ENCODE data around the gene OR12D1. TPM values are rescaled to one million over a fixed set of nuclear protein-coding genes. Genes with fewer than 3 reads are reported as not detected.

Gene OR12D1
- total RNA-seq, 1 donor from 2014 or later, result not detected

DNA sequence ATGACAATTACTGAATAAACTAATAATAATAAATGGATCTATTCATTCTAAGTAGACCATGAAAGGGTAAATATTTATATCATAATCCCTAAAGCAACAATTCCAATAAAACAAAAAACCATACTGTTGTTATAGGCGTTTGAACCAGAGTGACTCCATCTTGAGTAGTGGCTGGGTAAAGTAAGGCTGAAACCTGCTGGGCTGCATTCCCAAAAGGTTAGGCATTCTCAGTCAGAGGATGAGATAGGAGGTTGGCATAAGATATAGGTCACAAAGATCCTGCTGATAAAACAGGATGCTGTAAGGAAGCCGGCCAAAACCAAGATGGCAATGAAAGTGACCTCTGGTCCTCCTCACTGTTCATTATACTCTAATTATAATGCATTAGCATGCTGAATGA lies 50.6 kb downstream of the OR12D1 start:
- Mint-ChIP-seq H3K9me3 (ENCODE audit: unreplicated experiment) (no peaks in the 10 kb centered on the region), H3K27me3 (ENCODE audit: unreplicated experiment) (no peaks in the 10 kb centered on the region), H3K27ac (ENCODE audit: unreplicated experiment) (no peak overlapping the region), H3K36me3 (ENCODE audit: unreplicated experiment) (no peaks in the 10 kb centered on the region), H3K4me3 (ENCODE audit: unreplicated experiment) (no peak overlapping the region), H3K4me1 (ENCODE audit: unreplicated experiment) (no peaks in the 10 kb centered on the region)
- TF ChIP-seq, protein P1, sequence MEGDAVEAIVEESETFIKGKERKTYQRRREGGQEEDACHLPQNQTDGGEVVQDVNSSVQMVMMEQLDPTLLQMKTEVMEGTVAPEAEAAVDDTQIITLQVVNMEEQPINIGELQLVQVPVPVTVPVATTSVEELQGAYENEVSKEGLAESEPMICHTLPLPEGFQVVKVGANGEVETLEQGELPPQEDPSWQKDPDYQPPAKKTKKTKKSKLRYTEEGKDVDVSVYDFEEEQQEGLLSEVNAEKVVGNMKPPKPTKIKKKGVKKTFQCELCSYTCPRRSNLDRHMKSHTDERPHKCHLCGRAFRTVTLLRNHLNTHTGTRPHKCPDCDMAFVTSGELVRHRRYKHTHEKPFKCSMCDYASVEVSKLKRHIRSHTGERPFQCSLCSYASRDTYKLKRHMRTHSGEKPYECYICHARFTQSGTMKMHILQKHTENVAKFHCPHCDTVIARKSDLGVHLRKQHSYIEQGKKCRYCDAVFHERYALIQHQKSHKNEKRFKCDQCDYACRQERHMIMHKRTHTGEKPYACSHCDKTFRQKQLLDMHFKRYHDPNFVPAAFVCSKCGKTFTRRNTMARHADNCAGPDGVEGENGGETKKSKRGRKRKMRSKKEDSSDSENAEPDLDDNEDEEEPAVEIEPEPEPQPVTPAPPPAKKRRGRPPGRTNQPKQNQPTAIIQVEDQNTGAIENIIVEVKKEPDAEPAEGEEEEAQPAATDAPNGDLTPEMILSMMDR (IDR thresholded peaks at IDR 0.05), result no peak
- DNase-seq (ENCODE audit: extremely low spot score, unreplicated experiment), result no peak

DNA sequence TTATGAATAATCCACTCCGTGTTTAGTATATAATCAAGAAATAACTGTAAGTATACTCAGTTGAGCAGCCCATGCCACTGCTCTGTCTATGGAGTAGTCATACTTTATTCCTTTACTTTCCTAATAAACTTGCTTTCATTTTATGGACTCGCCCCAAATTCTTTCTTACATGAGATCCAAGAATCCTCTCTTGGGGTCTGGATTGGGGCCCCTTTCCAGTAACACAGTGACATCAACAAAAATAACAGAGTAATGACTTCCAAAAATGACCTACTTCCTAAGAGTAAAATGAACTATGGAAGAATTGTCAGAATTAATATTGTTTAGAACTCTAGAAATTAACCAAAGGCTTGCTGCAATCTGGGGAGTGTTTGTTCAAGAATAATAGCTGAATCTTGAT lies 51.1 kb downstream of the OR12D1 start:
- Mint-ChIP-seq H3K4me1 (ENCODE audit: unreplicated experiment) (no peaks in the 10 kb centered on the region), H3K9me3 (ENCODE audit: unreplicated experiment) (no peaks in the 10 kb centered on the region), H3K27ac (ENCODE audit: unreplicated experiment) (no peak overlapping the region), H3K4me3 (ENCODE audit: unreplicated experiment) (no peak overlapping the region), H3K27me3 (ENCODE audit: unreplicated experiment) (no peaks in the 10 kb centered on the region), H3K36me3 (ENCODE audit: unreplicated experiment) (no peaks in the 10 kb centered on the region)
- no peak for DNase-seq (ENCODE audit: extremely low spot score, unreplicated experiment)
- TF ChIP-seq, protein P1 (IDR thresholded peaks at IDR 0.05), result no peak

DNA sequence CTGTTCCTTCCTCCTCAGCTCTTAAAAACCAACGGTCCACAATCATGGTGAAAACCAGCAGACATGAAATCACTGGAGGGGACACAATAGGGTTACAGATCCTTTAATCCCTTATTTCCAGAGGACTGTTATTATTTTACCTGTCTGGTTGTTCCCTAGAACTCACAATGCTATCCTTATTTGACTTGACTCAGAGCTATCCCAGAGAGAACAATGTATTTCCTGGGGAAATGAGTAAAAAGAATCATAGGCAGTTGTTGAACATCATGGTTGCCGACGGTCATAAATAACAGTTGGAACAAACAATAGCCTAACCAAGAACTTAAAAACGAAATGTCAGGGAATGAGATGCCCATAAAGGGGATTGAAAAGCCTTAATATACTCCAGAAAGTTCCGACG lies 51.5 kb downstream of the OR12D1 start:
- no peak overlapping the region for H3K4me3 Mint-ChIP-seq (ENCODE audit: unreplicated experiment)
- no peak for DNase-seq (ENCODE audit: extremely low spot score, unreplicated experiment)
- TF ChIP-seq, protein P1 (IDR thresholded peaks at IDR 0.05), result no peak
- H3K9me3 Mint-ChIP-seq (ENCODE audit: unreplicated experiment), result no peaks in the 10 kb centered on the region
- H3K27ac Mint-ChIP-seq (ENCODE audit: unreplicated experiment), result no peak overlapping the region
- no peaks in the 10 kb centered on the region for H3K27me3 Mint-ChIP-seq (ENCODE audit: unreplicated experiment)
- H3K36me3 Mint-ChIP-seq (ENCODE audit: unreplicated experiment), result no peaks in the 10 kb centered on the region
- no peaks in the 10 kb centered on the region for H3K4me1 Mint-ChIP-seq (ENCODE audit: unreplicated experiment)

Other genes with a start within 250 kb of the OR12D1 start
- not detected in 2 replicates for gene OR2J2, start 244.0 kb upstream of the OR12D1 start, total RNA-seq
- gene OR14J1, start 113.2 kb upstream of the OR12D1 start, total RNA-seq, result not detected in 2 replicates
- gene OR5V1, start 46.1 kb upstream of the OR12D1 start, total RNA-seq, result not detected in 2 replicates
- not detected in 2 replicates for gene OR12D3, start 39.6 kb upstream of the OR12D1 start, total RNA-seq
- gene OR12D2, start 19.3 kb upstream of the OR12D1 start, total RNA-seq, result not detected in 2 replicates
- not detected in 2 replicates for gene OR10C1, start 24.4 kb downstream of the OR12D1 start, total RNA-seq
- not detected in 2 replicates for gene OR11A1, start 42.1 kb downstream of the OR12D1 start, total RNA-seq
- not detected in 2 replicates for gene OR2H1, start 42.2 kb downstream of the OR12D1 start, total RNA-seq
- gene MAS1L, start 73.0 kb downstream of the OR12D1 start, total RNA-seq, result not detected in 2 replicates
- gene UBD, start 144.8 kb downstream of the OR12D1 start, total RNA-seq, result not detected in 2 replicates
- gene OR2H2, start 170.2 kb downstream of the OR12D1 start, total RNA-seq, result not detected in 2 replicates
- 80.4 and 93.6 TPM in 2 replicates for gene GABBR1, start 218.3 kb downstream of the OR12D1 start, total RNA-seq
- gene MOG, start 242.2 kb downstream of the OR12D1 start, total RNA-seq, result not detected in 2 replicates

Measured in osteocyte (in vitro differentiated cells).